Right lobe of liver (tissue), 6 donors: ENCODE measurements around the gene NKAIN4. TPM values are rescaled to one million over a fixed set of nuclear protein-coding genes. Genes with fewer than 3 reads are reported as not detected.

ENCODE experiments used
- ATAC-seq, 4 donors: fragments of 200-7000 bp; cut with Tn5 transposase; one replicate each; pipeline ENCODE4 v1.9.1; 2020; ENCODE audit warnings: mild to moderate bottlenecking in 4 of 4, moderate library complexity in 4 of 4
- DNase-seq, 3 donors: peaks; one replicate each; pipeline ENCODE4 v3.0.0-alpha.2; 2020
- H3K27ac ChIP-seq, 3 donors: fragments of 200-600 bp; one replicate each; pipeline ENCODE4 v1.8.0; 2022
- H3K27me3 ChIP-seq, 2 donors: fragments of 200-600 bp; one replicate each; pipeline ENCODE4 v1.8.0; 2022
- H3K36me3 ChIP-seq, 4 donors: fragments of 200-600 bp; sonication (generic) in 1 of 4; one replicate each; pipeline versions ENCODE4 v1.5.1 to v1.8.0; 2017 to 2022; ENCODE audit warnings: control low read depth in 1 of 4
- H3K4me1 ChIP-seq, 4 donors: fragments of 200-600 bp; sonication (generic) in 1 of 4; one replicate each; pipeline versions ENCODE4 v1.5.1 to v1.8.0; 2017 to 2022; ENCODE audit warnings: control low read depth in 1 of 4
- H3K4me3 ChIP-seq, 3 donors: fragments of 200-600 bp; one replicate each; pipeline ENCODE4 v1.8.0; 2022
- H3K9me3 ChIP-seq, 4 donors: fragments of 200-600 bp; sonication (generic) in 1 of 4; one replicate each; pipeline versions ENCODE4 v1.5.1 to v1.8.0; 2017 to 2022; ENCODE audit warnings: control low read depth in 1 of 4
- POLR2A ChIP-seq: fragments of 450-650 bp; IDR thresholded peaks from one replicate; pipeline ENCODE4 v1.6.1; 2017; ENCODE audit warnings: antibody characterized with exemption, mild to moderate bottlenecking
- WGBS: methylation state at CpG from one replicate; pipeline ENCODE4 v1.1.6; 2018; ENCODE audit warnings: low coverage, low lambda C conversion rate; ENCODE audit not compliant: insufficient coverage; ENCODE audit errors: missing lambda C conversion rate; 5-methylcytosine and 5-hydroxymethylcytosine counted together
- intact Hi-C, 2 donors: fragments of 100-400 bp; cut with DNase I; formaldehyde crosslinking; loops; one replicate each; pipeline versions ENCODE4 v1.11.2 to v1.14.1; 2022
- total RNA-seq, 6 experiments: library from RNA; depleted of rRNA in 2 of 6; stranded (reverse); fragments of >200 nt in 2 of 6; fragmentation: NEBNext Ultra II Directional in 3 of 6; extraction: Animal tissue kit (Norgen Biotek cat#: 25700) in 3 of 6; gene quantifications; one replicate each; pipeline versions ENCODE4 v1.1.0 to v1.2.4, GENCODE V29; 2016 to 2023
- TF ChIP-seq, protein P1 (sequence below), 4 donors: fragments of 200-600 bp in 3 of 4; fragments of 450-650 bp in 1 of 4; IDR thresholded peaks; one replicate each; pipeline versions ENCODE4 v1.5.1 to v1.8.0; 2016 to 2022; ENCODE audit warnings: antibody characterized with exemption in 4 of 4, mild to moderate bottlenecking in 2 of 4
- donor health status: DM: no; HTN: yes; CAD: no.
- donor health status: DM: no; HTN: no; CAD: no.
- donor health status: DM: no; HTN: no; CAD: no.
- donor health status: DM: no; HTN: yes; CAD: no.
- donor health status: DM: no; HTN: yes; CAD: no.

NKAIN4 gene
- total RNA-seq, 6 experiments from 2014 or later, result not detected

DNA sequence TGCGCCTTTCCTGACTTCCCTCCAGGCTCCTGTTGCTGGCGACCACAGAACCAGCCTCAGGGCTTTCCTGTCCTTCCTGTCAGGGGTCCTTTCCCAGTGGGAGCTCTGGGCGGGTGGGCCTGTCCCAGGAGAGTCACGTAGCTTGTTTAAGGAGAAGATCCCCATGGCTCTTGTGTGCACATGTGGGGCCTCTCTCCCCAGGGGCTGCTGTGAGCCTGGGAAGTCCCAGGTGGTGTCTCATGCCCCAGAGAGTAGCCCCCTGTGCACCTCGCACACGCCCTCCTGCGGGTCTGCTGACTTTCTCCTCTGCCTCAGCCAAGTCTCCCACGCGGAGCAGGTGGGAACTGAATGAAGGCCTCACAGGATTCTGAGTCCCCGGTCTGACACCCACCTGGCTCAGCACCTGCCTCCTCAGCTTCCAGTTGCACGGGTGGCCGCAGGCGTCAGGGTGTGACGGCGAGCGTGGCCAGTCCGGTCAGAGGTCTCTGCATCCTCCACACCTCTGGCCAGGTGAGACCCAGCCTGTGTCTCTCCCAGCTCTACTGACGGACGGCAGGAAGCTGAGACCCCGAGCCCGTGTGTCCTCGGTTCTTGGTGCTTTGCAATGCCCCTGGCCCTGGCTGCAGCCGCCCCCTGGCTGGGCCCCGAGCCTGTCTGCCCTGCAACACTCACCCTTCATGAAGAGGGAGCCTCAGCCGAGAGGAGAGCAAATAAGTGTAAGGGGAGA lies 5.6 kb upstream of the NKAIN4 start:
- H3K4me3 ChIP-seq, result no peak overlapping the region
- H3K27ac ChIP-seq, result no peak overlapping the region
- 0% methylated on average over 1 of the region's 25 CpGs for WGBS
- H3K36me3 ChIP-seq, result no peaks in the 10 kb centered on the region
- DNase-seq (no peak), ATAC-seq (no peak)
- intact Hi-C loops, result no loop called here
- no peaks in the 10 kb centered on the region for H3K4me1 ChIP-seq
- TF ChIP-seq, protein P1, sequence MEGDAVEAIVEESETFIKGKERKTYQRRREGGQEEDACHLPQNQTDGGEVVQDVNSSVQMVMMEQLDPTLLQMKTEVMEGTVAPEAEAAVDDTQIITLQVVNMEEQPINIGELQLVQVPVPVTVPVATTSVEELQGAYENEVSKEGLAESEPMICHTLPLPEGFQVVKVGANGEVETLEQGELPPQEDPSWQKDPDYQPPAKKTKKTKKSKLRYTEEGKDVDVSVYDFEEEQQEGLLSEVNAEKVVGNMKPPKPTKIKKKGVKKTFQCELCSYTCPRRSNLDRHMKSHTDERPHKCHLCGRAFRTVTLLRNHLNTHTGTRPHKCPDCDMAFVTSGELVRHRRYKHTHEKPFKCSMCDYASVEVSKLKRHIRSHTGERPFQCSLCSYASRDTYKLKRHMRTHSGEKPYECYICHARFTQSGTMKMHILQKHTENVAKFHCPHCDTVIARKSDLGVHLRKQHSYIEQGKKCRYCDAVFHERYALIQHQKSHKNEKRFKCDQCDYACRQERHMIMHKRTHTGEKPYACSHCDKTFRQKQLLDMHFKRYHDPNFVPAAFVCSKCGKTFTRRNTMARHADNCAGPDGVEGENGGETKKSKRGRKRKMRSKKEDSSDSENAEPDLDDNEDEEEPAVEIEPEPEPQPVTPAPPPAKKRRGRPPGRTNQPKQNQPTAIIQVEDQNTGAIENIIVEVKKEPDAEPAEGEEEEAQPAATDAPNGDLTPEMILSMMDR (IDR thresholded peaks at IDR 0.05), result no peak
- H3K9me3 ChIP-seq, result no peaks in the 10 kb centered on the region
- H3K27me3 ChIP-seq, result peaks cover 0 to 5% of the 10 kb centered on the region in 2 donors

DNA sequence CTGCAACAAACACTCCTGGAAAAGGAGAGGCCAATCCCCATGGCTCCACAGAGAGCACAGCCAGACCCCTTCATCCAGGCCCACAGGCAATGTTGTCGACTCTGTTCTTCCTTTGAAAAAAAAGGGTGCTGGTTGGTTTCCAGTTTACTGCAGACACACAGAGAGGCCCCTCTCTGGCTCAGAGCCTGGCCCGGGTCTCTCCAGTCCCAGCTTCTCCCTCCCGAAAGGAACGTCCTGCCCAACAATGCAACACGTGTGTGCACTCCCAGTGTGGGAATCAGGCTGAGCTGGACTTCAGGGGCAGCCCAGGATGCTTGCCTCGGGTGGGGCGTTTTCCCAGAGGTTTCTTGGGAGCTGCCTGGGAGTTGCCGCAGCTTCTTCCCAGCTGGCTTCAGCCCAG lies 4.5 kb upstream of the NKAIN4 start:
- Histone ChIP-seq H3K36me3 (no peaks in the 10 kb centered on the region), H3K9me3 (no peaks in the 10 kb centered on the region), H3K4me3 (no peak overlapping the region), H3K27ac (no peak overlapping the region), H3K27me3 (peaks cover 0 to 9% of the 10 kb centered on the region in 2 donors), H3K4me1 (no peaks in the 10 kb centered on the region)
- TF ChIP-seq, protein P1 (IDR thresholded peaks at IDR 0.05), result no peak
- no peak for TF ChIP-seq POLR2A
- 82% methylated on average over 3 of the region's 8 CpGs for WGBS
- DNase-seq (no peak), ATAC-seq (no peak)
- intact Hi-C loops, result no loop called here

DNA sequence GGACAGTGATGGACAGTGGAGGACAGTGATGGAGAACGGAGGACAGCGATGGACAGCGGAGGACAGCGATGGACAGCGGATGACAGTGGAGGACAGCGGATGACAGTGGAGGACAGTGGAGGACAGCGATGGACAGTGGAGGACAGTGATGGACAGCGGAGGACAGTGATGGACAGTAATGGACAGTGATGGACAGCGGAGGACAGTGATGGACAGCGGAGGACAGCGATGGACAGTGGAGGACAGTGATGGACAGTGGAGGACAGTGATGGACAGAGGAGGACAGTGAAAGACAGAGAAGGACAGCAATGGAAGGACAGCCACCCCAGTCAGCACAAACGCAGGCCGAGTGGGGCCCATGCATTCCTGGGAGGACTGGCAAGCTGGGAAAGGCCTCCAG lies 3.4 kb upstream of the NKAIN4 start:
- H3K27ac ChIP-seq, result no peak overlapping the region
- intact Hi-C loops, result no loop called here
- peaks cover 0 to 9% of the 10 kb centered on the region in 2 donors for H3K27me3 ChIP-seq
- no peak for TF ChIP-seq POLR2A
- TF ChIP-seq, protein P1 (IDR thresholded peaks at IDR 0.05), result no peak
- DNase-seq, result no peak
- no peaks in the 10 kb centered on the region for H3K36me3 ChIP-seq
- no peak overlapping the region for H3K4me3 ChIP-seq
- no peak for ATAC-seq
- H3K4me1 ChIP-seq, result no peaks in the 10 kb centered on the region
- 79% methylated on average over 10 of the region's 13 CpGs for WGBS
- H3K9me3 ChIP-seq, result no peaks in the 10 kb centered on the region

DNA sequence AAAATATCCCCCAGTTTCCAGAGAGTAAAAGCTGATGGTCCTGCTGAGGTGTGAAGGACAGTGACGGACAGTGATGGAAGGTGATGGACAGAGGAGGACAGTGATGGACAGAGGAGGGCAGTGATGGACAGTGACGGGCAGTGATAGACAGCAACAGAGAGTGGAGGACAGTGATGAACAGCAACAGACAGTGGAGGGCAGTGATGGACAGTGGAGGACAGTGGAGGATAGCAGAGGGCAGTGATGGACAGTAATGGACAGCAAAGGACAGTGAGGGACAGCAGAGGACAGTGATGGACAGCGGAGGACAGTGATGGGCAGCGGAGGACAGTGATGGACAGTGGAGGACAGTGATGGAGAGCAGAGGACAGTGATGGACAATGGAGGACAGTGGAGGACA lies 2.7 kb upstream of the NKAIN4 start:
- TF ChIP-seq, protein P1 (IDR thresholded peaks at IDR 0.05), result no peak
- no peak for TF ChIP-seq POLR2A
- 70% methylated on average over 4 of the region's 4 CpGs for WGBS
- intact Hi-C loops, result no loop called here
- Histone ChIP-seq H3K36me3 (no peaks in the 10 kb centered on the region), H3K27ac (no peak overlapping the region), H3K4me3 (no peak overlapping the region), H3K27me3 (peaks cover 0 to 9% of the 10 kb centered on the region in 2 donors), H3K4me1 (no peaks in the 10 kb centered on the region), H3K9me3 (no peaks in the 10 kb centered on the region)
- DNase-seq (no peak), ATAC-seq (no peak)
